Measurements from ENCODE around the gene RIMS3.

The RIMS3 gene

GRCh38 chr1:40606978-40607377 lies 58.5 kb downstream of the RIMS3 start:
- H3K9ac ChIP-seq (ENCODE audit: low read length) = no peak overlapping the region
- TF ChIP-seq EZH2 (IDR thresholded peaks at IDR 0.05; ENCODE audit: borderline replicate concordance, low read length) (no peak), CTCF (IDR thresholded peaks at IDR 0.05; ENCODE audit: low read length) (no peak)
- no peaks in the 10 kb centered on the region for H3K79me2 ChIP-seq (ENCODE audit: insufficient read depth, low read length)
- H3K9me2 ChIP-seq (ENCODE audit: low read depth, low read length) = no peaks in the 10 kb centered on the region
- H3K36me3 ChIP-seq (ENCODE audit: insufficient read depth, low read length) = no peaks in the 10 kb centered on the region
- H4K20me1 ChIP-seq (ENCODE audit: insufficient read depth, low read length) = no peaks in the 10 kb centered on the region
- no peaks in the 10 kb centered on the region; the same call in 1 of the 2 replicates for H3K27me3 ChIP-seq (ENCODE audit: insufficient read depth, low read length)
- H3K4me1 ChIP-seq (ENCODE audit: insufficient read depth, low read length, severe bottlenecking) = no peaks in the 10 kb centered on the region
- H3K9me3 ChIP-seq (ENCODE audit: low read length) = no peaks in the 10 kb centered on the region
- no peak overlapping the region for H3K27ac ChIP-seq (ENCODE audit: low read depth, low read length, poor library complexity, severe bottlenecking)
- no peak overlapping the region for H2AFZ ChIP-seq (ENCODE audit: low read length)
- H3K4me2 ChIP-seq (ENCODE audit: low read length) = no peak overlapping the region
- H3K4me3 ChIP-seq (ENCODE audit: low read depth, low read length, poor library complexity, severe bottlenecking) = no peak overlapping the region
- H3F3A ChIP-seq (ENCODE audit: insufficient read depth, low read length) = no peaks in the 10 kb centered on the region

- no peak overlapping the region for H3K27ac ChIP-seq (ENCODE audit: low read depth, low read length, poor library complexity, severe bottlenecking)
- H4K20me1 ChIP-seq (ENCODE audit: insufficient read depth, low read length) = no peaks in the 10 kb centered on the region
- H3K4me2 ChIP-seq (ENCODE audit: low read length) = no peak overlapping the region
- H2AFZ ChIP-seq (ENCODE audit: low read length) = no peak overlapping the region
- no peak overlapping the region for H3K9ac ChIP-seq (ENCODE audit: low read length)
- no peaks in the 10 kb centered on the region; the same call in 1 of the 2 replicates for H3K27me3 ChIP-seq (ENCODE audit: insufficient read depth, low read length)
- H3F3A ChIP-seq (ENCODE audit: insufficient read depth, low read length) = no peaks in the 10 kb centered on the region
- H3K9me3 ChIP-seq (ENCODE audit: low read length) = no peaks in the 10 kb centered on the region
- no peak overlapping the region for H3K4me3 ChIP-seq (ENCODE audit: low read depth, low read length, poor library complexity, severe bottlenecking)
- no peak for TF ChIP-seq EZH2 (IDR thresholded peaks at IDR 0.05; ENCODE audit: borderline replicate concordance, low read length)
- H3K9me2 ChIP-seq (ENCODE audit: low read depth, low read length) = no peaks in the 10 kb centered on the region
- H3K79me2 ChIP-seq (ENCODE audit: insufficient read depth, low read length) = no peaks in the 10 kb centered on the region
- H3K4me1 ChIP-seq (ENCODE audit: insufficient read depth, low read length, severe bottlenecking) = no peaks in the 10 kb centered on the region
- H3K36me3 ChIP-seq (ENCODE audit: insufficient read depth, low read length) = no peaks in the 10 kb centered on the region
These were observed 59.3 kb downstream of the RIMS3 start for GRCh38 chr1:40606194-40606593.

GRCh38 chr1:40599926-40600325 lies 65.6 kb downstream of the RIMS3 start:
- Histone ChIP-seq H3K79me2 (ENCODE audit: insufficient read depth, low read length) (no peaks in the 10 kb centered on the region), H2AFZ (ENCODE audit: low read length) (no peak overlapping the region), H3K9me2 (ENCODE audit: low read depth, low read length) (no peaks in the 10 kb centered on the region), H3K36me3 (ENCODE audit: insufficient read depth, low read length) (no peaks in the 10 kb centered on the region), H3K9ac (ENCODE audit: low read length) (no peak overlapping the region), H3K4me3 (ENCODE audit: low read depth, low read length, poor library complexity, severe bottlenecking) (no peak overlapping the region), H3K27ac (ENCODE audit: low read depth, low read length, poor library complexity, severe bottlenecking) (no peak overlapping the region), H4K20me1 (ENCODE audit: insufficient read depth, low read length) (no peaks in the 10 kb centered on the region), H3K4me1 (ENCODE audit: insufficient read depth, low read length, severe bottlenecking) (no peaks in the 10 kb centered on the region), H3K4me2 (ENCODE audit: low read length) (no peak overlapping the region), H3F3A (ENCODE audit: insufficient read depth, low read length) (no peaks in the 10 kb centered on the region), H3K27me3 (ENCODE audit: insufficient read depth, low read length) (peaks cover 4% of the 10 kb centered on the region; the same call in 1 of the 2 replicates), H3K9me3 (ENCODE audit: low read length) (no peaks in the 10 kb centered on the region)
- no peak for TF ChIP-seq EZH2 (IDR thresholded peaks at IDR 0.05; ENCODE audit: borderline replicate concordance, low read length)
- no peak for TF ChIP-seq CTCF (IDR thresholded peaks at IDR 0.05; ENCODE audit: low read length)

- H3K36me3 ChIP-seq (ENCODE audit: insufficient read depth, low read length) = no peaks in the 10 kb centered on the region
- H3K27me3 ChIP-seq (ENCODE audit: insufficient read depth, low read length) = 0 out of 2 replicates have a peak, but pooled peaks cover 4% of the 10 kb centered on the region
- H3K4me1 ChIP-seq (ENCODE audit: insufficient read depth, low read length, severe bottlenecking) = no peaks in the 10 kb centered on the region
- no peaks in the 10 kb centered on the region for H4K20me1 ChIP-seq (ENCODE audit: insufficient read depth, low read length)
- H3K9ac ChIP-seq (ENCODE audit: low read length) = no peak overlapping the region
- H3K4me2 ChIP-seq (ENCODE audit: low read length) = no peak overlapping the region
- TF ChIP-seq EZH2 (IDR thresholded peaks at IDR 0.05; ENCODE audit: borderline replicate concordance, low read length) = no peak
- TF ChIP-seq CTCF (IDR thresholded peaks at IDR 0.05; ENCODE audit: low read length) = peak; percentile 15; the same call in 1 of the 2 replicates
- no peak overlapping the region for H3K27ac ChIP-seq (ENCODE audit: low read depth, low read length, poor library complexity, severe bottlenecking)
- H3F3A ChIP-seq (ENCODE audit: insufficient read depth, low read length) = no peaks in the 10 kb centered on the region
- H3K4me3 ChIP-seq (ENCODE audit: low read depth, low read length, poor library complexity, severe bottlenecking) = no peak overlapping the region
- no peaks in the 10 kb centered on the region for H3K79me2 ChIP-seq (ENCODE audit: insufficient read depth, low read length)
- no peaks in the 10 kb centered on the region for H3K9me2 ChIP-seq (ENCODE audit: low read depth, low read length)
- peaks cover 6% of the 10 kb centered on the region; the same call in 1 of the 2 replicates for H3K9me3 ChIP-seq (ENCODE audit: low read length)
- H2AFZ ChIP-seq (ENCODE audit: low read length) = no peak overlapping the region
These were observed 69.9 kb downstream of the RIMS3 start for GRCh38 chr1:40595623-40596022.
